HEK293 (cell line): ENCODE data around the gene GALNT16.

ENCODE experiments used
- BCL11B ChIP-seq: fragments of 450-650 bp; formaldehyde crosslinking; IDR thresholded peaks from 2 replicates; pipeline ENCODE4 v1.5.1; 2016; ENCODE audit warnings: low read depth, missing biosample characterization, missing genetic modification characterization
- EGR2 ChIP-seq: fragments of 450-650 bp; formaldehyde crosslinking; IDR thresholded peaks from 2 replicates; pipeline ENCODE4 v1.5.1; 2016; ENCODE audit warnings: low read depth, missing biosample characterization, missing genetic modification characterization
- GFI1B ChIP-seq: fragments of 450-650 bp; formaldehyde crosslinking; IDR thresholded peaks from 2 replicates; pipeline ENCODE4 v1.5.1; 2016; ENCODE audit warnings: missing biosample characterization, missing genetic modification characterization
- GLI4 ChIP-seq: fragments of 450-650 bp; formaldehyde crosslinking; IDR thresholded peaks from 2 replicates; pipeline ENCODE4 v1.5.1; 2016; ENCODE audit warnings: missing biosample characterization, missing genetic modification characterization
- GLIS2 ChIP-seq: fragments of 450-650 bp; formaldehyde crosslinking; IDR thresholded peaks from 2 replicates; pipeline ENCODE4 v1.5.1; 2016; ENCODE audit warnings: missing biosample characterization, missing genetic modification characterization
- KLF8 ChIP-seq: fragments of 450-650 bp; formaldehyde crosslinking; IDR thresholded peaks from 2 replicates; pipeline ENCODE4 v1.5.1; 2016; ENCODE audit warnings: missing biosample characterization, missing genetic modification characterization
- MYNN ChIP-seq: fragments of 450-650 bp; formaldehyde crosslinking; IDR thresholded peaks from 2 replicates; pipeline ENCODE4 v1.5.1; 2016; ENCODE audit warnings: missing biosample characterization, missing genetic modification characterization, borderline replicate concordance
- SCRT1 ChIP-seq: fragments of 450-650 bp; formaldehyde crosslinking; IDR thresholded peaks from 2 replicates; pipeline ENCODE4 v1.5.1; 2016; ENCODE audit warnings: missing biosample characterization, missing genetic modification characterization, borderline replicate concordance
- SCRT2 ChIP-seq: fragments of 450-650 bp; formaldehyde crosslinking; IDR thresholded peaks from 2 replicates; pipeline ENCODE4 v1.5.1; 2016; ENCODE audit warnings: missing biosample characterization, missing genetic modification characterization
- SP3 ChIP-seq: fragments of 450-650 bp; formaldehyde crosslinking; IDR thresholded peaks from 2 replicates; pipeline ENCODE4 v1.5.1; 2016; ENCODE audit warnings: missing biosample characterization, missing genetic modification characterization
- ZNF112 ChIP-seq: fragments of 450-650 bp; formaldehyde crosslinking; IDR thresholded peaks from 2 replicates; pipeline ENCODE4 v1.5.0; 2017; ENCODE audit warnings: missing biosample characterization, missing genetic modification characterization
- ZNF19 ChIP-seq: fragments of 450-650 bp; formaldehyde crosslinking; IDR thresholded peaks from 2 replicates; pipeline ENCODE4; 2016; ENCODE audit warnings: missing biosample characterization, missing genetic modification characterization, low read depth
- ZNF202 ChIP-seq: fragments of 450-650 bp; formaldehyde crosslinking; IDR thresholded peaks from 2 replicates; pipeline ENCODE4 v1.5.1; 2016; ENCODE audit warnings: missing biosample characterization, missing genetic modification characterization, borderline replicate concordance
- ZNF274 ChIP-seq, 2 experiments: fragments of 200-500 bp in 1 of 2; fragments of 450-650 bp in 1 of 2; sonication (Bioruptor generic) in 1 of 2; formaldehyde crosslinking in 1 of 2; IDR thresholded peaks; 2 replicates each; pipeline versions ENCODE4 v1.5.1 to v1.6.1; 2014 to 2016; ENCODE audit warnings: borderline replicate concordance in 1 of 2, inconsistent platforms in 1 of 2, low read length in 1 of 2, missing biosample characterization in 1 of 2, missing genetic modification characterization in 1 of 2
- ZNF280D ChIP-seq: fragments of 450-650 bp; formaldehyde crosslinking; IDR thresholded peaks from 2 replicates; pipeline ENCODE4 v1.5.1; 2016; ENCODE audit warnings: missing biosample characterization, missing genetic modification characterization
- ZNF350 ChIP-seq: fragments of 450-650 bp; formaldehyde crosslinking; IDR thresholded peaks from 2 replicates; pipeline ENCODE4 v1.5.0; 2017; ENCODE audit warnings: missing biosample characterization, mild to moderate bottlenecking, missing genetic modification characterization
- ZNF391 ChIP-seq: fragments of 450-650 bp; formaldehyde crosslinking; IDR thresholded peaks from 2 replicates; pipeline ENCODE4 v1.5.1; 2016; ENCODE audit warnings: low read depth, missing biosample characterization, missing genetic modification characterization, borderline replicate concordance
- ZNF610 ChIP-seq: fragments of 450-650 bp; formaldehyde crosslinking; IDR thresholded peaks from 2 replicates; pipeline ENCODE4 v1.5.1; 2016; ENCODE audit warnings: missing biosample characterization, missing genetic modification characterization, borderline replicate concordance
- ZNF623 ChIP-seq: fragments of 450-650 bp; formaldehyde crosslinking; IDR thresholded peaks from 2 replicates; pipeline ENCODE4 v1.5.1; 2016; ENCODE audit warnings: missing biosample characterization, missing genetic modification characterization
- ZNF830 ChIP-seq: fragments of 450-650 bp; IDR thresholded peaks from 2 replicates; pipeline ENCODE4 v1.5.0; 2018; ENCODE audit warnings: missing biosample characterization, missing genetic modification characterization, low read depth, mild to moderate bottlenecking, moderate library complexity
- ZSCAN4 ChIP-seq: fragments of 450-650 bp; formaldehyde crosslinking; IDR thresholded peaks from 2 replicates; pipeline ENCODE4 v1.5.1; 2017; ENCODE audit warnings: missing biosample characterization, missing genetic modification characterization
- TF ChIP-seq, protein P1 (sequence below): fragments of 450-650 bp; formaldehyde crosslinking; IDR thresholded peaks from 2 replicates; pipeline ENCODE4 v1.5.1; 2016; ENCODE audit warnings: missing biosample characterization, missing genetic modification characterization, low read depth
- TF ChIP-seq, protein P2 (sequence below): fragments of 450-650 bp; formaldehyde crosslinking; IDR thresholded peaks from 2 replicates; pipeline ENCODE4 v1.5.1; 2016; ENCODE audit warnings: missing biosample characterization, missing genetic modification characterization
- TF ChIP-seq, protein P3 (sequence below): fragments of 450-650 bp; formaldehyde crosslinking; IDR thresholded peaks from 2 replicates; pipeline ENCODE4 v1.5.1; 2017; ENCODE audit warnings: missing biosample characterization, missing genetic modification characterization
- TF ChIP-seq, protein P4 (sequence below): fragments of 450-650 bp; formaldehyde crosslinking; IDR thresholded peaks from 2 replicates; pipeline ENCODE4 v1.5.1; 2016; ENCODE audit warnings: missing biosample characterization, missing genetic modification characterization, borderline replicate concordance
- TF ChIP-seq, protein P5 (sequence below): IDR thresholded peaks from 2 replicates; pipeline ENCODE4 v1.6.1; 2011; ENCODE audit warnings: mild to moderate bottlenecking, low read depth, low read length, borderline replicate concordance

GALNT16 gene

DNA sequence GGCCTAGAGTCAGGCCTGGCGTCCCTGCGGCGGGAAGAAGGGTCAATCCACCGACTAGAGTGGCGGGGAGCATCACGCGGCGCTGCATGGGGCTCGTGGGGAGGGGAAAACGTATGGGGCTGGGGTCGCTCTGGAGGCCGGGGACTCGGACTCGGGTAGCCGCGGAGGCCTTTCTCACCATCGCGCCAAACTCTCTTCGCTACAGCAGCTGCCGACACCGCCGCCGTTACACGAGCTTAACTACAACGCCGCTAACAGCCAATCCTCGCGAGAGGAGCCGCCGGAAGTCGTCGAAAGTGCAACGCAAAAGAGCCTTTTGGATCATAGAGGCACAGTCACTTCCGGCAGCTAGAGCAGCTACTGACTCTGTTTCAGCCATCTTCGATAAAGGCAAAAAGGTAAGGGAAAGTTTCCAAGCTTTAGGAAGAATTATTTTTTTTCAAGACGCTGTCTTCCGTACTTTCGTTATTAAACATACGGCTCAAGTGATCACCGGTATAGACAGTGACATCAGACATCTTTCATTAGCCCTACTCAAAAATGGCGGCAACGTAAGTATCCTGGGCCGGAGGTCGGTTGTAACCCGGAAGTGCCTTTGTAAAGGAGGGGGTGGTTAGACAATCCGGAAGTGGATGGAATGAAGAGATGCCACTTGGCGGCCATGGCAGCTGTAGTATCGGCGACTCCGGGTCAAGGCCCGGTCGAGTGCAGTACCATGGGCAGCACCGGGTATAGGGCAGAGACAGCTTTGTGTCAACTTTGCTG, 138.3 kb downstream of the GALNT16 start, which contains the start of the genes ERH and SLC39A9 (continued):
- TF ChIP-seq BCL11B (tag by site-specific recombination) (no peak), KLF8 (tag by site-specific recombination) (peak; percentile 73), SP3 (peak; percentile 87), SCRT2 (tag by site-specific recombination) (no peak), GFI1B (tag by site-specific recombination) (no peak), ZNF280D (no peak), ZNF274 (IDR thresholded peaks at IDR 0.05; ENCODE audit: low read length) (no peak), ZNF274 (tag by site-specific recombination; IDR thresholded peaks at IDR 0.05; ENCODE audit: borderline replicate concordance) (no peak), ZSCAN4 (no peak), ZNF202 (tag by site-specific recombination) (no peak), ZNF830 (tag by site-specific recombination) (no peak), ZNF19 (tag by site-specific recombination) (no peak), MYNN (tag by site-specific recombination) (no peak), ZNF350 (tag by site-specific recombination) (peak; percentile 92), ZNF623 (tag by site-specific recombination) (no peak), ZNF610 (no peak), GLI4 (tag by site-specific recombination) (no peak), ZNF112 (tag by site-specific recombination) (no peak), SCRT1 (tag by site-specific recombination) (no peak), GLIS2 (tag by site-specific recombination) (no peak), EGR2 (tag by site-specific recombination) (no peak), ZNF391 (peak; percentile 52; the same call in 1 of the 2 replicates)
- TF ChIP-seq, protein P1, sequence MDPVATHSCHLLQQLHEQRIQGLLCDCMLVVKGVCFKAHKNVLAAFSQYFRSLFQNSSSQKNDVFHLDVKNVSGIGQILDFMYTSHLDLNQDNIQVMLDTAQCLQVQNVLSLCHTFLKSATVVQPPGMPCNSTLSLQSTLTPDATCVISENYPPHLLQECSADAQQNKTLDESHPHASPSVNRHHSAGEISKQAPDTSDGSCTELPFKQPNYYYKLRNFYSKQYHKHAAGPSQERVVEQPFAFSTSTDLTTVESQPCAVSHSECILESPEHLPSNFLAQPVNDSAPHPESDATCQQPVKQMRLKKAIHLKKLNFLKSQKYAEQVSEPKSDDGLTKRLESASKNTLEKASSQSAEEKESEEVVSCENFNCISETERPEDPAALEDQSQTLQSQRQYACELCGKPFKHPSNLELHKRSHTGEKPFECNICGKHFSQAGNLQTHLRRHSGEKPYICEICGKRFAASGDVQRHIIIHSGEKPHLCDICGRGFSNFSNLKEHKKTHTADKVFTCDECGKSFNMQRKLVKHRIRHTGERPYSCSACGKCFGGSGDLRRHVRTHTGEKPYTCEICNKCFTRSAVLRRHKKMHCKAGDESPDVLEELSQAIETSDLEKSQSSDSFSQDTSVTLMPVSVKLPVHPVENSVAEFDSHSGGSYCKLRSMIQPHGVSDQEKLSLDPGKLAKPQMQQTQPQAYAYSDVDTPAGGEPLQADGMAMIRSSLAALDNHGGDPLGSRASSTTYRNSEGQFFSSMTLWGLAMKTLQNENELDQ (tag by site-specific recombination): no peak
- TF ChIP-seq, protein P2, sequence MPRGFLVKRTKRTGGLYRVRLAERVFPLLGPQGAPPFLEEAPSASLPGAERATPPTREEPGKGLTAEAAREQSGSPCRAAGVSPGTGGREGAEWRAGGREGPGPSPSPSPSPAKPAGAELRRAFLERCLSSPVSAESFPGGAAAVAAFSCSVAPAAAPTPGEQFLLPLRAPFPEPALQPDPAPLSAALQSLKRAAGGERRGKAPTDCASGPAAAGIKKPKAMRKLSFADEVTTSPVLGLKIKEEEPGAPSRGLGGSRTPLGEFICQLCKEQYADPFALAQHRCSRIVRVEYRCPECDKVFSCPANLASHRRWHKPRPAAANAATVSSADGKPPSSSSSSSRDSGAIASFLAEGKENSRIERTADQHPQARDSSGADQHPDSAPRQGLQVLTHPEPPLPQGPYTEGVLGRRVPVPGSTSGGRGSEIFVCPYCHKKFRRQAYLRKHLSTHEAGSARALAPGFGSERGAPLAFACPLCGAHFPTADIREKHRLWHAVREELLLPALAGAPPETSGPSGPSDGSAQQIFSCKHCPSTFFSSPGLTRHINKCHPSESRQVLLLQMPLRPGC (tag by site-specific recombination): peak; percentile 59; the same call in 1 of the 2 replicates
- TF ChIP-seq, protein P3, sequence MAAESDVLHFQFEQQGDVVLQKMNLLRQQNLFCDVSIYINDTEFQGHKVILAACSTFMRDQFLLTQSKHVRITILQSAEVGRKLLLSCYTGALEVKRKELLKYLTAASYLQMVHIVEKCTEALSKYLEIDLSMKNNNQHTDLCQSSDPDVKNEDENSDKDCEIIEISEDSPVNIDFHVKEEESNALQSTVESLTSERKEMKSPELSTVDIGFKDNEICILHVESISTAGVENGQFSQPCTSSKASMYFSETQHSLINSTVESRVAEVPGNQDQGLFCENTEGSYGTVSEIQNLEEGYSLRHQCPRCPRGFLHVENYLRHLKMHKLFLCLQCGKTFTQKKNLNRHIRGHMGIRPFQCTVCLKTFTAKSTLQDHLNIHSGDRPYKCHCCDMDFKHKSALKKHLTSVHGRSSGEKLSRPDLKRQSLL (tag by site-specific recombination): peak; percentile 89
- TF ChIP-seq, protein P4, sequence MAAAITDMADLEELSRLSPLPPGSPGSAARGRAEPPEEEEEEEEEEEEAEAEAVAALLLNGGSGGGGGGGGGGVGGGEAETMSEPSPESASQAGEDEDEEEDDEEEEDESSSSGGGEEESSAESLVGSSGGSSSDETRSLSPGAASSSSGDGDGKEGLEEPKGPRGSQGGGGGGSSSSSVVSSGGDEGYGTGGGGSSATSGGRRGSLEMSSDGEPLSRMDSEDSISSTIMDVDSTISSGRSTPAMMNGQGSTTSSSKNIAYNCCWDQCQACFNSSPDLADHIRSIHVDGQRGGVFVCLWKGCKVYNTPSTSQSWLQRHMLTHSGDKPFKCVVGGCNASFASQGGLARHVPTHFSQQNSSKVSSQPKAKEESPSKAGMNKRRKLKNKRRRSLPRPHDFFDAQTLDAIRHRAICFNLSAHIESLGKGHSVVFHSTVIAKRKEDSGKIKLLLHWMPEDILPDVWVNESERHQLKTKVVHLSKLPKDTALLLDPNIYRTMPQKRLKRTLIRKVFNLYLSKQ: no peak
- TF ChIP-seq, protein P5, sequence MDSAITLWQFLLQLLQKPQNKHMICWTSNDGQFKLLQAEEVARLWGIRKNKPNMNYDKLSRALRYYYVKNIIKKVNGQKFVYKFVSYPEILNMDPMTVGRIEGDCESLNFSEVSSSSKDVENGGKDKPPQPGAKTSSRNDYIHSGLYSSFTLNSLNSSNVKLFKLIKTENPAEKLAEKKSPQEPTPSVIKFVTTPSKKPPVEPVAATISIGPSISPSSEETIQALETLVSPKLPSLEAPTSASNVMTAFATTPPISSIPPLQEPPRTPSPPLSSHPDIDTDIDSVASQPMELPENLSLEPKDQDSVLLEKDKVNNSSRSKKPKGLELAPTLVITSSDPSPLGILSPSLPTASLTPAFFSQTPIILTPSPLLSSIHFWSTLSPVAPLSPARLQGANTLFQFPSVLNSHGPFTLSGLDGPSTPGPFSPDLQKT: peak; percentile 90
